Measurements from ENCODE around the gene PRSS21.
A peak's percentile ranks its signal among the peaks of the same experiment; 100 is the strongest.

PRSS21 gene

GRCh38 chr16:2826591-2827373, 9.7 kb downstream of the PRSS21 start:
- no peak for DNase-seq

- DNase-seq = no peak
Observed at GRCh38 chr16:2827374-2827791, 10.3 kb downstream of the PRSS21 start.

GRCh38 chr16:2827831-2828520, 10.9 kb downstream of the PRSS21 start:
- DNase-seq = no peak

GRCh38 chr16:2828521-2828840, 11.4 kb downstream of the PRSS21 start:
- DNase-seq = no peak

GRCh38 chr16:2828876-2829430, 11.9 kb downstream of the PRSS21 start:
- no peak for DNase-seq

GRCh38 chr16:2829501-2830354, 12.7 kb downstream of the PRSS21 start, which contains the start of gene ZG16B:
Gene ZG16B (plus strand): TSS chr16:2830303. CDS start chr16:2830442, 139 bp downstream.
- DNase-seq = no peak

- DNase-seq = no peak
Observed at GRCh38 chr16:2830355-2830695, 13.3 kb downstream of the PRSS21 start.

GRCh38 chr16:2831203-2831602, 14.2 kb downstream of the PRSS21 start:
- DNase-seq = no peak

- no peak for DNase-seq
Observed at GRCh38 chr16:2833776-2834175, 16.7 kb downstream of the PRSS21 start.

- DNase-seq = no peak
Observed at GRCh38 chr16:2834968-2835367, 17.9 kb downstream of the PRSS21 start.

GRCh38 chr16:2835638-2836493, 18.8 kb downstream of the PRSS21 start:
- no peak for DNase-seq

- no peak for DNase-seq
Observed at GRCh38 chr16:2836646-2837508, 19.8 kb downstream of the PRSS21 start.

- peak; percentile 62 to 68 for DNase-seq
Observed at GRCh38 chr16:2838928-2839327, 21.9 kb downstream of the PRSS21 start.

GRCh38 chr16:2839650-2840450, 22.8 kb downstream of the PRSS21 start:
- no peak for DNase-seq

- DNase-seq = no peak
Observed at GRCh38 chr16:2840914-2841313, 23.9 kb downstream of the PRSS21 start.

GRCh38 chr16:2841606-2842339, 24.7 kb downstream of the PRSS21 start:
- DNase-seq = peak in 1 of 2 donors; percentile 46

GRCh38 chr16:2842340-2843000, 25.4 kb downstream of the PRSS21 start:
- peak; percentile 78 to 80 for DNase-seq

- DNase-seq = no peak
Observed at GRCh38 chr16:2843526-2843925, 26.5 kb downstream of the PRSS21 start.

GRCh38 chr16:2845116-2845515, 28.1 kb downstream of the PRSS21 start:
- DNase-seq = no peak

Data from CD4-positive, alpha-beta T cell treated with Interleukin-1 beta for 1 hour (primary cell).